ENCODE results near the gene PTPRK. TPM values are rescaled to one million over a fixed set of nuclear protein-coding genes. Genes with fewer than 3 reads are reported as not detected.

PTPRK gene
- polyA plus RNA-seq, 3 donors = 0.01 TPM; not detected in 2

- no peak overlapping the region for H3K4me2 ChIP-seq (replicated peaks; ENCODE audit: extremely low read depth, low read length, poor library complexity, severe bottlenecking)
- Mint-ChIP-seq H3K9me3 (peaks cover 0 to 3% (median 0%) of the 10 kb centered on the region in 7 donors), H3K27ac (no peak overlapping the region), H3K27me3 (ENCODE audit: low read depth in 3 of 3) (no peaks in the 10 kb centered on the region), H3K4me1 (no peaks in the 10 kb centered on the region), H3K36me3 (no peaks in the 10 kb centered on the region), H3K4me3 (no peak overlapping the region)
- no peak overlapping the region for H2AFZ ChIP-seq (ENCODE audit: insufficient read depth, low read depth, low read length, poor library complexity, severe bottlenecking)
- H3K27me3 ChIP-seq (ENCODE audit: control insufficient read depth in 2 of 2, insufficient read depth in 2 of 2, low read length in 2 of 2) = no peaks in the 10 kb centered on the region
- H4K20me1 ChIP-seq (ENCODE audit: insufficient read depth, low read length) = no peaks in the 10 kb centered on the region
- H3K36me3 ChIP-seq (replicated peaks in 1 of 2; ENCODE audit: control insufficient read depth in 1 of 2, insufficient read depth in 2 of 2, low read length in 2 of 2) = no peaks in the 10 kb centered on the region
- DNase-seq = no peak
- intact Hi-C loops (cut with micrococcal nuclease) = no loop called here
- TF ChIP-seq CTCF (IDR thresholded peaks at IDR 0.05) = no peak
- no peak overlapping the region for H3K4me3 ChIP-seq (replicated peaks in 1 of 3; ENCODE audit: low read depth in 2 of 3, low read length in 3 of 3)
- no peaks in the 10 kb centered on the region for H3K4me1 ChIP-seq (ENCODE audit: control insufficient read depth in 1 of 2, insufficient read depth in 2 of 2, low read length in 2 of 2)
- no peaks in the 10 kb centered on the region for H3K9me3 ChIP-seq (replicated peaks in 1 of 2; ENCODE audit: control insufficient read depth in 1 of 2, insufficient read depth in 1 of 2, low read length in 2 of 2)
- WGBS (ENCODE audit: insufficient coverage) = 92% methylated on average over 5 of the region's 6 CpGs
- no peaks in the 10 kb centered on the region for H3K79me2 ChIP-seq (ENCODE audit: insufficient read depth, low read length)
- no peak overlapping the region for H3K27ac ChIP-seq (ENCODE audit: low read depth in 1 of 2, low read length in 2 of 2)
- no peak overlapping the region for H3K9ac ChIP-seq (ENCODE audit: insufficient read depth, low read length, poor library complexity, severe bottlenecking)
These were observed 286.9 kb downstream of the PTPRK start for GRCh38 chr6:128233531-128233930.

- no peak overlapping the region for H3K27ac ChIP-seq (ENCODE audit: low read depth in 1 of 2, low read length in 2 of 2)
- Mint-ChIP-seq H3K4me1 (no peaks in the 10 kb centered on the region), H3K9me3 (peaks cover 0 to 3% (median 0%) of the 10 kb centered on the region in 7 donors), H3K4me3 (no peak overlapping the region), H3K36me3 (no peaks in the 10 kb centered on the region), H3K27ac (no peak overlapping the region), H3K27me3 (ENCODE audit: low read depth in 3 of 3) (no peaks in the 10 kb centered on the region)
- no peak overlapping the region for H3K4me2 ChIP-seq (replicated peaks; ENCODE audit: extremely low read depth, low read length, poor library complexity, severe bottlenecking)
- no peak overlapping the region for H3K9ac ChIP-seq (ENCODE audit: insufficient read depth, low read length, poor library complexity, severe bottlenecking)
- H2AFZ ChIP-seq (ENCODE audit: insufficient read depth, low read depth, low read length, poor library complexity, severe bottlenecking) = no peak overlapping the region
- no peaks in the 10 kb centered on the region for H4K20me1 ChIP-seq (ENCODE audit: insufficient read depth, low read length)
- no peaks in the 10 kb centered on the region for H3K36me3 ChIP-seq (replicated peaks in 1 of 2; ENCODE audit: control insufficient read depth in 1 of 2, insufficient read depth in 2 of 2, low read length in 2 of 2)
- DNase-seq = no peak
- 100% methylated on average over 1 of the region's 7 CpGs for WGBS (ENCODE audit: insufficient coverage)
- no peaks in the 10 kb centered on the region for H3K4me1 ChIP-seq (ENCODE audit: control insufficient read depth in 1 of 2, insufficient read depth in 2 of 2, low read length in 2 of 2)
- H3K79me2 ChIP-seq (ENCODE audit: insufficient read depth, low read length) = no peaks in the 10 kb centered on the region
- TF ChIP-seq CTCF (IDR thresholded peaks at IDR 0.05) = no peak
- H3K4me3 ChIP-seq (replicated peaks in 1 of 3; ENCODE audit: low read depth in 2 of 3, low read length in 3 of 3) = no peak overlapping the region
- intact Hi-C loops (cut with micrococcal nuclease) = no loop called here
- H3K27me3 ChIP-seq (ENCODE audit: control insufficient read depth in 2 of 2, insufficient read depth in 2 of 2, low read length in 2 of 2) = no peaks in the 10 kb centered on the region
- H3K9me3 ChIP-seq (replicated peaks in 1 of 2; ENCODE audit: control insufficient read depth in 1 of 2, insufficient read depth in 1 of 2, low read length in 2 of 2) = no peaks in the 10 kb centered on the region
These were observed 290.0 kb downstream of the PTPRK start for GRCh38 chr6:128230267-128230989.

Measured in CD14-positive monocyte (primary cell).